ENCODE measurements around the gene ITGB3. TPM values are rescaled to one million over a fixed set of nuclear protein-coding genes. Genes with fewer than 3 reads are reported as not detected.

ITGB3 gene
- polyA plus RNA-seq, 1 of the 3 experiments (the other 2 are of a cell fraction): 4.6 TPM

DNA sequence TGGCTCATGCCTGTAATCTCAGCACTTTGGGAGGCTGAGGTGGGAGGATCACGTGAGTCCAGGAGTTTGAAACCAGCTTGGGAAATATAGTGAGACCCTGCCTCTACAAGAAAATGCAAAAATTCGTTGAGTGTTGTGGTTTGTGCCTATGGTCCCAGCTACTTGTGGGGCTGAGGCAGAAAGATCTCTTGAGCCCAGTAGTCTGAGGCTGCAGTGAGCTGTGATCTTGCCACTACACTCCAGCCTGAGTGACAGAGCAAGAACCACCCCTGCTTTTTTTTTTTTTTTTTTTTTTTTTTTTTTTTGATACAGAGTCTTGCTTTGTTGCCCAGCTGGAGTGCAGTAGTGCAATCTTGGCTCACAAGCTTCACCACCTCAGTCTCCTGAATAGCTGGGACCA, 34.0 kb downstream of the ITGB3 start:
- POLR2A ChIA-PET: interaction anchor here (1.2 kb wide), 1 partner anchor 47 kb away, joined by 3 read pairs; no protein-coding TSS in a partner anchor
- Histone ChIP-seq H3K9ac (no peak overlapping the region), H4K20me1 (ENCODE audit: insufficient read depth) (no peaks in the 10 kb centered on the region), H3K9me2 (no peaks in the 10 kb centered on the region), H3K4me2 (no peak overlapping the region), H3K36me3 (replicated peaks in 1 of 2; ENCODE audit: control insufficient read depth in 1 of 2, insufficient read depth in 2 of 2, low read length in 1 of 2) (peaks cover 0 to 2% of the 10 kb centered on the region in 2 experiments), H2AFZ (ENCODE audit: low read depth) (no peak overlapping the region), H3F3A (replicated peaks; ENCODE audit: insufficient read depth) (no peaks in the 10 kb centered on the region), H3K79me2 (ENCODE audit: insufficient read depth) (no peaks in the 10 kb centered on the region), H3K4me1 (ENCODE audit: control insufficient read depth in 1 of 2, insufficient read depth in 2 of 2, low read depth in 1 of 2, low read length in 1 of 2) (no peaks in the 10 kb centered on the region), H3K27ac (ENCODE audit: low read depth in 2 of 2, low read length in 1 of 2) (no peak overlapping the region), H3K9me3 (no peaks in the 10 kb centered on the region), H3K4me3 (ENCODE audit: low read depth in 2 of 2, low read length in 1 of 2) (no peak overlapping the region), H3K27me3 (ENCODE audit: insufficient read depth) (no peaks in the 10 kb centered on the region)
- no peak for DNase-seq
- TF ChIP-seq FOXM1 (IDR thresholded peaks at IDR 0.05; ENCODE audit: low read depth) (no peak), TAF1 (IDR thresholded peaks at IDR 0.05; ENCODE audit: borderline replicate concordance, low read depth, low read length) (no peak)
- TF ChIP-seq, protein P1, sequence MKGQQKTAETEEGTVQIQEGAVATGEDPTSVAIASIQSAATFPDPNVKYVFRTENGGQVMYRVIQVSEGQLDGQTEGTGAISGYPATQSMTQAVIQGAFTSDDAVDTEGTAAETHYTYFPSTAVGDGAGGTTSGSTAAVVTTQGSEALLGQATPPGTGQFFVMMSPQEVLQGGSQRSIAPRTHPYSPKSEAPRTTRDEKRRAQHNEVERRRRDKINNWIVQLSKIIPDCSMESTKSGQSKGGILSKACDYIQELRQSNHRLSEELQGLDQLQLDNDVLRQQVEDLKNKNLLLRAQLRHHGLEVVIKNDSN (IDR thresholded peaks at IDR 0.05; ENCODE audit: borderline replicate concordance, low read depth): no peak
- WGBS (ENCODE audit: low lambda C conversion rate): 66% methylated on average over 2 of the region's 2 CpGs
- CTCF ChIA-PET: interaction anchor here (0.9 kb wide), 1 partner anchor 12 kb away, joined by 5 read pairs; no protein-coding TSS in a partner anchor

DNA sequence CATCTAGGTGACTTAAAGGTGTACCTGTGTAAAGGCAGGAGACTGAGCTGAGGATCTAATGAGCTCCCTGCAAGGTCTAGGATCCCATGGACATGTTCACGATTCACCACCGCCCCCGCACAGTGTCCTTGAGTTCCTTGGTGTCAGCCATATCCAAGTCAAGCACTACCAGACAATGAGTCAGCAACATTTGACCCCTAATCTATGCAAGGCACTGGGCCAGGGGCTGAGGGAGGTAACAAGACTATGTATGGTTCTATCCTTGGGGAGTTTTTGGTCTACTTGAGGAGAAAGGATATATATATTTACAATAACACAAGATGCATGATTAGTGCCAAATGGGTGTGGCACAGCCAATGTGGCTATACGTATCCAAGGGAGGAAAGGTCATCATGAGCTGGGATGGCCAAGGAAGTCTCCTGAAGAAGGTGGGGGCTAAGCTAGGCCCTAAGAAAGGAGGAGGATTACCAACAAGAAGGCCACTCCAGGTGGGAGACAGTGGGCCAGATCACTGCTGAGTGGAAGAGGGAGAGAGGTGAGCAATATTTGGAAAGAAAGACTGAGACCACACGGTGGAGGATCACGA, 35.0 kb downstream of the ITGB3 start:
- POLR2A ChIA-PET: interaction anchor here (1.2 kb wide), 1 partner anchor 48 kb away, joined by 3 read pairs; no protein-coding TSS in a partner anchor
- no peaks in the 10 kb centered on the region for H4K20me1 ChIP-seq (ENCODE audit: insufficient read depth)
- H3F3A ChIP-seq (replicated peaks; ENCODE audit: insufficient read depth): no peaks in the 10 kb centered on the region
- DNase-seq: no peak
- H3K27me3 ChIP-seq (ENCODE audit: insufficient read depth): no peaks in the 10 kb centered on the region
- no peaks in the 10 kb centered on the region for H3K9me2 ChIP-seq
- peaks cover 0 to 7% of the 10 kb centered on the region in 2 experiments for H3K36me3 ChIP-seq (replicated peaks in 1 of 2; ENCODE audit: control insufficient read depth in 1 of 2, insufficient read depth in 2 of 2, low read length in 1 of 2)
- H3K27ac ChIP-seq (ENCODE audit: low read depth in 2 of 2, low read length in 1 of 2): no peak overlapping the region
- no peak overlapping the region for H3K4me3 ChIP-seq (ENCODE audit: low read depth in 2 of 2, low read length in 1 of 2)
- no peaks in the 10 kb centered on the region for H3K4me1 ChIP-seq (ENCODE audit: control insufficient read depth in 1 of 2, insufficient read depth in 2 of 2, low read depth in 1 of 2, low read length in 1 of 2)
- no peaks in the 10 kb centered on the region for H3K79me2 ChIP-seq (ENCODE audit: insufficient read depth)
- WGBS (ENCODE audit: low lambda C conversion rate): 82% methylated on average over 6 of the region's 6 CpGs
- CTCF ChIA-PET: interaction anchor here (0.7 to 2.1 kb wide), 2 partner anchors 27 to 348 kb away, joined by 3 to 12 read pairs; no protein-coding TSS in a partner anchor
- TF ChIP-seq NRF1 (IDR thresholded peaks at IDR 0.05; ENCODE audit: low read depth, low read length) (no peak), EZH2phosphoT487 (IDR thresholded peaks at IDR 0.05; ENCODE audit: borderline replicate concordance, low read depth) (no peak), JUND (IDR thresholded peaks at IDR 0.05) (no peak), NFIC (IDR thresholded peaks at IDR 0.05; ENCODE audit: borderline replicate concordance) (no peak), CHD2 (IDR thresholded peaks at IDR 0.05; ENCODE audit: low read length, partially characterized antibody) (no peak), MEF2A (IDR thresholded peaks at IDR 0.05; ENCODE audit: borderline replicate concordance, low read depth) (no peak), POLR2AphosphoS5 (IDR thresholded peaks at IDR 0.05; ENCODE audit: low read depth, low read length) (no peak), IRF3 (IDR thresholded peaks at IDR 0.05; ENCODE audit: low read depth, low read length) (no peak), ZBTB33 (IDR thresholded peaks at IDR 0.05; ENCODE audit: borderline replicate concordance, low read depth) (no peak), FOSL2 (IDR thresholded peaks at IDR 0.05; ENCODE audit: borderline replicate concordance, low read depth) (no peak), GATA2 (CRISPR knock-in tag; IDR thresholded peaks at IDR 0.05) (no peak), TEAD4 (IDR thresholded peaks at IDR 0.05; ENCODE audit: borderline replicate concordance, insufficient read depth) (no peak), MXI1 (IDR thresholded peaks at IDR 0.05; ENCODE audit: low read depth, low read length) (no peak), RXRA (IDR thresholded peaks at IDR 0.05; ENCODE audit: borderline replicate concordance, low read depth) (no peak), FOXM1 (IDR thresholded peaks at IDR 0.05; ENCODE audit: low read depth) (no peak)
- TF ChIP-seq, protein P2, sequence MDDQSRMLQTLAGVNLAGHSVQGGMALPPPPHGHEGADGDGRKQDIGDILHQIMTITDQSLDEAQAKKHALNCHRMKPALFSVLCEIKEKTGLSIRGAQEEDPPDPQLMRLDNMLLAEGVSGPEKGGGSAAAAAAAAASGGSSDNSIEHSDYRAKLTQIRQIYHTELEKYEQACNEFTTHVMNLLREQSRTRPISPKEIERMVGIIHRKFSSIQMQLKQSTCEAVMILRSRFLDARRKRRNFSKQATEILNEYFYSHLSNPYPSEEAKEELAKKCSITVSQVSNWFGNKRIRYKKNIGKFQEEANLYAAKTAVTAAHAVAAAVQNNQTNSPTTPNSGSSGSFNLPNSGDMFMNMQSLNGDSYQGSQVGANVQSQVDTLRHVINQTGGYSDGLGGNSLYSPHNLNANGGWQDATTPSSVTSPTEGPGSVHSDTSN (IDR thresholded peaks at IDR 0.05): no peak
- TF ChIP-seq, protein P1 (IDR thresholded peaks at IDR 0.05; ENCODE audit: borderline replicate concordance, low read depth): no peak
- TF ChIP-seq, protein P3, sequence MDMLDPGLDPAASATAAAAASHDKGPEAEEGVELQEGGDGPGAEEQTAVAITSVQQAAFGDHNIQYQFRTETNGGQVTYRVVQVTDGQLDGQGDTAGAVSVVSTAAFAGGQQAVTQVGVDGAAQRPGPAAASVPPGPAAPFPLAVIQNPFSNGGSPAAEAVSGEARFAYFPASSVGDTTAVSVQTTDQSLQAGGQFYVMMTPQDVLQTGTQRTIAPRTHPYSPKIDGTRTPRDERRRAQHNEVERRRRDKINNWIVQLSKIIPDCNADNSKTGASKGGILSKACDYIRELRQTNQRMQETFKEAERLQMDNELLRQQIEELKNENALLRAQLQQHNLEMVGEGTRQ (IDR thresholded peaks at IDR 0.05; ENCODE audit: borderline replicate concordance, low read depth, low read length): no peak
- no peak overlapping the region for H3K9ac ChIP-seq
- H3K4me2 ChIP-seq: no peak overlapping the region
- no peaks in the 10 kb centered on the region for H3K9me3 ChIP-seq
- H2AFZ ChIP-seq (ENCODE audit: low read depth): no peak overlapping the region
